LNCaP clone FGC (cell line): ENCODE measurements around the gene MBTPS1.
A peak's percentile ranks its signal among the peaks of the same experiment; 100 is the strongest.

ENCODE experiments used
- DNase-seq: peaks from one replicate; pipeline ENCODE4 v3.0.0-alpha.2; 2011; ENCODE audit warnings: low read depth
- H3K4me3 ChIP-seq: 2 replicates; pipeline ENCODE4 v1.5.1; 2011; ENCODE audit warnings: mild to moderate bottlenecking, low read depth, low read length, control low read depth
- TF ChIP-seq, protein P1 (sequence below): IDR thresholded peaks from 2 replicates; pipeline ENCODE4 v1.5.1; 2012; ENCODE audit warnings: mild to moderate bottlenecking; ENCODE audit not compliant: control insufficient read depth, insufficient read depth; ENCODE audit errors: extremely low read depth

The MBTPS1 gene

DNA sequence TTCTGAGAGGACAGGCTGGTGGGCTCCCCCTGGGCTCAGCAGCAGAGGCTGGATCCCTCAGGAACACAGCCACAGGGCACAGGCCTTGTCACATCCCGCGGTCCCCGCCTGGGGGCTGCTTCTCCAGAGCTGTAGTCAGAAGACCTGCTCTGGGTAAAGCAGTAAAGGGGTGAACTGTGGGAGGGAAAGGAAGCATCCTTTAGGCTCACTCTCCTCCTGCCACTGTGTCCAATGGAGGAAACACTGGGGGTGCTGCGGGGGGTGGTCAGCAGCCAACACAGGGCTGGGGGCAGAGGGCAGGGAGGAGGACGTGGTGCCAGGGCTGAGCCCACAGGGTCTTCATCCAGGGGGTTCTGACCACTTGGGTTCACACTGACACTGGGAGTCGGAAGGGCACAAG, 69.1 kb downstream of the MBTPS1 start:
- TF ChIP-seq, protein P1, sequence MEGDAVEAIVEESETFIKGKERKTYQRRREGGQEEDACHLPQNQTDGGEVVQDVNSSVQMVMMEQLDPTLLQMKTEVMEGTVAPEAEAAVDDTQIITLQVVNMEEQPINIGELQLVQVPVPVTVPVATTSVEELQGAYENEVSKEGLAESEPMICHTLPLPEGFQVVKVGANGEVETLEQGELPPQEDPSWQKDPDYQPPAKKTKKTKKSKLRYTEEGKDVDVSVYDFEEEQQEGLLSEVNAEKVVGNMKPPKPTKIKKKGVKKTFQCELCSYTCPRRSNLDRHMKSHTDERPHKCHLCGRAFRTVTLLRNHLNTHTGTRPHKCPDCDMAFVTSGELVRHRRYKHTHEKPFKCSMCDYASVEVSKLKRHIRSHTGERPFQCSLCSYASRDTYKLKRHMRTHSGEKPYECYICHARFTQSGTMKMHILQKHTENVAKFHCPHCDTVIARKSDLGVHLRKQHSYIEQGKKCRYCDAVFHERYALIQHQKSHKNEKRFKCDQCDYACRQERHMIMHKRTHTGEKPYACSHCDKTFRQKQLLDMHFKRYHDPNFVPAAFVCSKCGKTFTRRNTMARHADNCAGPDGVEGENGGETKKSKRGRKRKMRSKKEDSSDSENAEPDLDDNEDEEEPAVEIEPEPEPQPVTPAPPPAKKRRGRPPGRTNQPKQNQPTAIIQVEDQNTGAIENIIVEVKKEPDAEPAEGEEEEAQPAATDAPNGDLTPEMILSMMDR, result no peak
- no peak for DNase-seq

DNA sequence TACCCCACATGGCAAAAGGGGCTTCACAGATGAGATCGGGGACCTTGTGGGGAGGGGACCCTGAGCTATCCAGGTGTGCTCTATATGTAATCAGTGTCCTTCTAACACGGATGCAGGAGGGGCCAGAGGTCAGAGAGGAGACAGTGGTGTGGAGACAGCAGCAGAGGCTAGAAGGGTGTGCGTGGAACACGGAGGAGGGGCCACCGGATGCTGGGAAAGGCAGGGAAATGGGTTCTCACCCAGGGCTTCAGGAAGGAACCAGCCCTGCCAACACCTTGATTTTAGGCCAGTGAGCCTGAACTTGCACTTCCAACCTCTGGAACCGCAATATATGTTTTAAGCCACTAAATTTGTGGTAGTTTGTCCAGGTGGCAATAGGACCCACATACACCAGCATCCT, 69.5 kb downstream of the MBTPS1 start:
- TF ChIP-seq, protein P1, result no peak
- no peak for DNase-seq

More for the DNA sequence above, 69.1 kb downstream of the MBTPS1 start:
- no peak overlapping the region for H3K4me3 ChIP-seq

DNA sequence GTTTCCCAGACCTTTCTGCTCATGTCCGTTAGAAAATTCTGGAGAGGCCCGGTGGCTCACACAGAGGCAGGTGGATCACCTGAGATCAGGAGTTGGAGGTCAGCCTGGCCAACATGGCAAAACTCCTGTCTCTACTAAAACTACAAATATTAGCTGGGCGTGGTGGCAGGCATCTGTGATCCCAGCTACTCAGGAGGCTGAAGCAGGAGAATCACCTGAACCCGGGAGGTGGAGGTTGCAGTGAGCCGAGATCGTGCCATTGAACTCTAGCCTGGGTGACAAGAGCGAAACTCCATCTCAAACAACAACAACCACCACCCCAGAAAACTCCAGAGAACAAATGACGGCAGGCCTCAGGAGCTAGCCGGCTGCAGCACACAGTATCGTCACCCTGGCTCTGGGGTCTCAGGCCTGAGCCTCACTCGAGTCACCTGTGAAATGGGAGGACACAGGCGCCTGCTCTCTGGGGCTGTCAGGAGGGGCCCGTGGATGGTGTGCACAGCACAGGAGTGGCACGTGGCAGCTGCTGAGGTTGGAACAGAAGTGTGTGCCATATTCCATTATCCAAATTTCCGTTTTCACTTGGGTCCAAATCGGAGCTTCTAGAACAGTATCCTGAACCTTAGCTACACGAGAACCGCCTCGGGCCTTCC, 70.8 kb downstream of the MBTPS1 start:
- no peak for DNase-seq
- H3K4me3 ChIP-seq, result no peak overlapping the region
- TF ChIP-seq, protein P1, result no peak

More for the DNA sequence above, 69.5 kb downstream of the MBTPS1 start:
- H3K4me3 ChIP-seq, result no peak overlapping the region

DNA sequence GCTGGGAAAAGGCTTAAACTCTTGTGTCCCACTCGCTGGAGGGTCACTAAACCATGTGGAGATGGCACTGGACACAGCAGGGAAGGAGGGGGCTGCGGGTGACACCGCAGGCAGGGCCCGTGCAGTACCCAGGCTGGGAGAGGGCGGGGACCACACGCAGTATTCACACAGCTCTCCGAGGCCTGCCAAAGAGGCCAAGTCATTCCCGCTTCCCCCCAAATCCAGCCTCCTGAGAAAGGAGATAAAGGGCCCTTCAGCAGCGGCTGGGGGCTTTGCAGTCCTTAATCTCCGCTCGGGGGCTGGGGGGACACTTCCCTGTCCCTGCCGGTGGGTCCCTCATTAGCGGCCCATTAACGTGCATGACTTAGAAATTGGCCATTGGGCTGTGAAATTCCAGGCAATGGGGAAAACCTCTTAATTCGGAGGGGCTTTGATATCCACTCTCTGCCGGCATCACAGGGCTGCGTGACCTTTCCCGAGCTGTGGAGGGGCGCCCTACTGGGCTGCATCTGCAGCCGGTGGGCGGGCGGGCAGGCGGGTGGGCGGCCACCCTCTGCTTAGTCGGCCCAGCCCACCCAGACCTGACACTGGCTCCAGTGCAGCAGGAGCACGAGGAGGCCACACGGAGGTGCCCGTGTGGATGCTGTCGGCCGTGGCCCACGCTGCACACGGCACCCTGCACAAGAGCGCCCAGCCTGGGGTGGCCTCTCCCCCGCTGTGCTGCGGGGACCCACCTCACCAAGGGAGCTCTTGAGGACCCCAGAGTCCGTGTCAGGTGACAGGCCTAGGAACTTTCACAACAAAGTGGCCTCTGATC, 71.5 kb downstream of the MBTPS1 start:
- no peak overlapping the region for H3K4me3 ChIP-seq
- TF ChIP-seq, protein P1, result no peak
- DNase-seq, result no peak

DNA sequence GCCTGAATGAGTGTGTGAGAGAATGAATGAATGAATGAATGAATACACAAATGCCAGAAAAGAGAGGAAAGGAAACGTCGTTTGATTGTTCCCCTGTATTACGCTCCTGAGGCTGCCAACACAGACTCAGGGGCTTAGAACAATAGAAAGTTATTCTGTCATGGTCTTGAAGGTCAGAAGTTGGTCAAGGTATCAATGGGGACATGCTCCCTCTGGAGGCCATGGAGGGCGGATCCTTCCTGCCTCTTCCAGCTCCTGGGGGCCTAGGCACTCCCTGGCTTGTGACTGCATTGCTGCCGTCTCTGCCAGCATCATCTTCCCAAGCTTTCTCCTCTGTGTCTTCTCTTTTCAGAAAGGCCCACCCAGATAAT, 72.6 kb downstream of the MBTPS1 start:
- H3K4me3 ChIP-seq, result no peak overlapping the region
- TF ChIP-seq, protein P1, result peak; percentile 43
- DNase-seq, result no peak

DNA sequence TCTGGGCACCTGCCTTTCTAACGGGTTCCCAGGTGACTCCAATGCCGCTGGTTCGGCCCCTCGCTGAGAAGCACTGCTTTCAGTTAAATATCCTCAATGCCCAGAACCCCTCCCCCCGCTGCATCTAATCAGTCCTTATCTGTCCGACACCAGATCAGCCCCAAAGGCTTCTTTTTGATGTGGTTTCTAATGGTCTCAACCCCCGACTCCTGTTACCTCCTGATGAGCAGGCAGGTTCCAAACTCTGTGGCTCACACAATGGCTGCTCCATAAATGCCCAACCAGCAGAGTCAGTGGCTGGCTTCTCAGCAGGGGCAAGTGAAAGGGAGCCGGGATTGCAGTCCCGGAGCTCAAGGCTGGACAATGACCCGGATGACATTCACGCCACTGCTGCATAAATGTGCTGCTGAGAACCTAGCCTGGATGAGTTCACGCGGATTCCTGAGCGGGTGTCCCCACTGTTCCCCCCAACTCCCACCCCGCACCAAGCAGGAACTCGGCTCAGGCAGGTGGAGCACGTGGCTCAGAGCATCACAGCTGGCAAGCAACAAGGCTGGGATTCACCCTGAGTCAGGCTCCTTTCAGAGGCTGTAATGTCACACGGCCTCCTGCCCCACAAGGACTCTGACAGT, 73.1 kb downstream of the MBTPS1 start:
- DNase-seq, result no peak
- no peak overlapping the region for H3K4me3 ChIP-seq
- TF ChIP-seq, protein P1, result no peak
